ENCODE data around the gene KRTAP16-1.
A peak's percentile ranks its signal among the peaks of the same experiment; 100 is the strongest.
"Not testable (repeated sequence)": the region's sequence is repeated elsewhere in the genome, so short reads cannot be mapped to it uniquely, and the experiment has no call there.

The KRTAP16-1 gene

GRCh38 chr17:41308918-41309359 lies at the start of gene KRTAP16-1:
Gene KRTAP16-1 (minus strand): TSS chr17:41309309. CDS start chr17:41309253, 56 bp downstream.
- DNase-seq = peak; percentile 62

DNA sequence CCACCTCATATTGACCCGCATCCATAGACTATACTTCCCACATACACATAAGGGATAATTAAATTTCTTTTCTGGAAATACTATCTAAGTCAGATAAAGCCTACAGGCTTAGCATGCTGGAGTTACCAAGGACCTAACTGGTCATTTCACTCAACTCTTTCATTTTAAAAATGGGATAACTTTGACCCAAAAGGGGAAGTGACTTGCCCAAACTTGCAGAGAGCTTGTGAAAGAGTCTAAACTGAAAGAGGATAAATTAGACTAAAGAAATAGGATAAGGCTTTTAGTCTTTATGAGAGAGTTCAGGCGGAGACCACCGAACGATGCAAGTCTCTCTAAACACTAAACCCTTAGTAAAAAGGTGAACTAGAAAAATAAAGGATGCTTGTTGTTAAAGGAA lies 45.4 kb upstream of the KRTAP16-1 start:
- no peak for DNase-seq

GRCh38 chr17:41352597-41353366 lies 43.7 kb upstream of the KRTAP16-1 start:
- DNase-seq = no peak

- DNase-seq = no peak
Measured at GRCh38 chr17:41351177-41351576, 42.1 kb upstream of the KRTAP16-1 start.

GRCh38 chr17:41350381-41350878 lies 41.3 kb upstream of the KRTAP16-1 start, which contains the start of gene KRT33A:
Gene KRT33A (minus strand): TSS chr17:41350828. CDS start chr17:41350767, 61 bp downstream.
- not testable (repeated sequence) for DNase-seq

DNA sequence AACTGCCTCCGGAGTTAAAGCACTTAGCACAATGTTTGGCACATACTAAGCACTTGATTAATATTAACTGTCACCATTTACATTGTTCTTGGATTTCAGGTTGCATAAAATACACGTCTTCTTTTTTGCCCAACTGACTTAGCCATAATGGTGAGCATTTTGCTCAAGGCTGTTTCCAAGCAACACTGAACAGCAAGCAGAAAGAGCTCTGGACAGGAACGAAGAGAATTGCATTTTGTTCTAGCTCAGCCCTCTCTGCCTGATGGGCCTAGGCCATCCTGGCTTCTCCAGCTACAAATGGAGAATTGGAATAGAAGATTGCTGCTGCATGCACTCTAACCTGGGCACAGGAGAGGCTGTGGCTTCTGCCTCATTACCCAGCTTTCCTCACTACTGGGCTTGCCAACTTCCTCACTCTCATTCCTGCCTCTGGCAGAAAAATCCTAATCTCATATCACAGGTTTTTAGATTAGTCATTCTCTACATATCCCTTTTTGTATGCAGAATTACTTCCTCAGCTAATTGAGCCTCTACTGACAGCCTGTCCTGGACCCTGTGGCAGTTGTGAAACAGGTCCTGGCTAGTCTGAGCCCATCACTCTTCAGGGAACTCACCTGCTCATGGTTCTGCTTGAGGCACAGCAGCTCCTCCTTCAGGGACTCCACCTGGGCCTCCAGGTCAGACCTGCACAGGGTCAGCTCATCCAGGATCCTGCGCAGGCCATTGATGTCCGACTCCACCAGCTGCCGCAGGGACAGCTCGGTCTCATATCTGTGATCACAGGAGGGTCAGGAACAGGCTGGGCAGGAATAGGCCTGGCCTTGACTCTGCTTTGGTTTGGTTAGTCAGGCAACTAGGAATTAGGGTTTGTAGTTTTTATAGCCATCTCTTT lies 39.0 kb upstream of the KRTAP16-1 start:
- no peak for DNase-seq

GRCh38 chr17:41346421-41346820 lies 37.3 kb upstream of the KRTAP16-1 start:
- DNase-seq = not testable (repeated sequence)

DNA sequence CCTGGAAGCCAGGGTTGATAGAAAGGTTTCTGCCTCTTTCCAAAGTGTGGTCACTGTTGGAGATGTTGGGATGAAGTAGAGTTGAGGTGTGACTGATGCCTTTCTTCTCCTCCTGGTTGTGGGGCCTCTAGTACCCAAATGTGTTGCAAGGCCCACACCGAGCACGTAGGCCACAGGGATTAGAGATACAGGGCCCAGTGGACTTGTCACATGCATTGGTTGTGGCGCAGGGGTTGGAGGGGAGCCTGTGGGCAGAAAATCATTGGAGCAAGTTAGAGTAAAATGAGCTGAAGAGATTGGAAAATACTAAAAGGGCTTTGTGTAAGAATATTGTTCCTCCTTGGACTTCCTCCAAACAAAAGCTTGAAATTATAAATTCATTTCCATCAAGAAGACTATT lies 36.9 kb upstream of the KRTAP16-1 start:
- DNase-seq = no peak

GRCh38 chr17:41343029-41343428 lies 33.9 kb upstream of the KRTAP16-1 start:
- no peak for DNase-seq

- DNase-seq = peak; percentile 54
Measured at GRCh38 chr17:41340934-41341861, 32.1 kb upstream of the KRTAP16-1 start.

DNA sequence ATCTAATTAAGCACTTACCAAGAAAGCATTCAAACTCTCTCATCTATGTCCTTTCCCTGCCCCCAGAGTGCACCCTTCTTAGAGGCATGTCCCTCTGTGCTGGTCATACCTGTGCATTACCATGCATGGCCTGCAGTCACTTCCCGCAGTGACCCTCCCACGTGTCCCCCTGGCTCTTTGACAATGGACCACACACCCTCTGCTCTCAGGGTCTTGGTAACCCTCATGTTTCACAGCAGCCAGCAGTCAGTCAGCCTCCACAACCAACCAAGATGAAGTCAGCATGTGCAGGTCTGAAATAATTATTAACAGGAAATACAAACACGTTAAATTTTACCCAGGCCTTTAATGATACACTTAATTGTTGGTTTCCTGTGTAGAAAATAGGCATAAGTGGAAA lies 31.4 kb upstream of the KRTAP16-1 start:
- DNase-seq = no peak

DNA sequence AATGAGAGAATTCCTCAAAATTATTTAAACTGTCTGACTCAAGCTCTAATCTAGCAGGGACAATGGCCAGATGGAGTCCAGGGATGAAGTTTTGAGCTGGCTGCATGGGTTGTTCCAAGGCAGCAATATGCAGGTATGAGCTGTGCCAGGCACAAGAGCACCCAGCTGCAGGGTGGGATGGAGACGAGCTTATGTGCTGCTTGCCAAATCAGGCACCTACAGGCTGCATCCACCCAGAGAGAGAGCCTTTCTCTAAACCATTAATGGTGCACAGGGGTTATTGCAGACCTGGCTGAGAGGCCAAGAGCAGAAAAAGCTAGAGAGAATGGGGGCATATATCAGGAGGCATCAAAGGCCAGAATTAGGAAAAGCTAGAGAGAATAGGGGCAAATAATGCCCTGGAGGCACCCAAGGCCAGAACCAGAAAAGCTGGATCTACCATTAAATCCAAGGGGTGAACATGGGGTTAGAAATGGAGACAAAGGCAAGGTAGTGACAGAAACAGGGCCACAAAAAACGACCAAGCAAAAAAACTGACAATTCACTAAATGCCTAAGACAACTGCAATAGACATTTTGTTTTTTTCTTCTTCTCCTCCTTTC lies 30.6 kb upstream of the KRTAP16-1 start:
- DNase-seq = no peak

GRCh38 chr17:41338961-41339485 lies 29.9 kb upstream of the KRTAP16-1 start:
- no peak for DNase-seq

DNA sequence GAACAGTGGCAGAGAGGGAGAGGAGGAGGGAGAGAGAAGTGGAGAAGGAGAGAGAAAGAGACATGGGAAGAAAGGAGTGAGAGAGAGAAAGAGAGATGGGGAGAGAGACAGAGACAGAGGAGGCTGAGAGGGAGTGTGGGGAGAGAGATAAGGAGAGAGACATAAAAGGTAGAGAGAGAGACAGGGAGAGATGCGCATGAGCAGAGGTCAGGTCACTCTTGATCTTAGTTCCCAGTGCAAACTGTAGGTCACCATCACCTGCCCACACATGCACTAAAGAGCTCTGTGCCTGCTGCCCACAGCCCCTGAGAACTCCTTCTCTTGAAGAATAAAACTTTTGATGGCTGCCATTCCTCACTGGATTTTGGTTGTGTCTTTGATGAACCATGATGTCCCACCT lies 26.6 kb upstream of the KRTAP16-1 start:
- DNase-seq = no peak

- DNase-seq = no peak
Measured at GRCh38 chr17:41334385-41335305, 25.5 kb upstream of the KRTAP16-1 start.

- DNase-seq = no peak
Measured at GRCh38 chr17:41333836-41334235, 24.7 kb upstream of the KRTAP16-1 start.

GRCh38 chr17:41333098-41333497 lies 24.0 kb upstream of the KRTAP16-1 start:
- no peak for DNase-seq

- DNase-seq = no peak
Measured at GRCh38 chr17:41332239-41332638, 23.1 kb upstream of the KRTAP16-1 start.

- DNase-seq = no peak
Measured at GRCh38 chr17:41331606-41332005, 22.5 kb upstream of the KRTAP16-1 start.

DNA sequence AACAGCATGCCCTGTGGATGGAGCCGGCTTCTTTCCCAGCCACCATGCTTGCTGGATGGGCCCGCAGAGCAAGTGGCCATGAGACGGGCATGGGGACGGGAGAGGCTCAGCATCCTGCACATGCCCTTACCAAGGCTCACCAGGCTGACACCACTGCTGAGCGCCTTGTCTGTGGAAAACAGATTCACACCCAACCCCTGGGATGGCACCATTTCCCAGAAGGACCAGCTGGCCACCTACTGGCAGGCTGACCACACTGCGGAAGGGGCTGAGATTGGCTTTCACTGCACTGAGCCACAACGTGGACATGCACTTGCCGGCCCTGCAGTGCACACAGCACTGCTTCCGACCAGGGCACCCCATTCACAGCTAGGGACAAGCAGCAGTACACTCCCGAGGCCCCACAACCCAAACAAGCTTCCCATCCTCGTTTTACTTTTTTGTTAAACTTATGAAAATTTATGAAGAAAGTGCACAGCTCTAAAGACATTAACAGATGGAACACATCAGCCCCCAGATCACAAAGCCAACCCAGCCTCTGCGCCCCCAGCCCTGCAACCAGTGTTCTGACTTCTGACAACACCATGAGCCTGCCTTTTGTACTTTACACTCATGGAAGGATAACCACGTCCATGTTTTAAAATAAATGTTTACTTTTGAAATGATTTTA lies 20.3 kb upstream of the KRTAP16-1 start:
- no peak for DNase-seq

Measured in activated effector memory CD4-positive, alpha-beta T cell treated with Interleukin-2 at 50 U/mL for 16 hours (primary cell).